Measurements from ENCODE around the gene LSM14B.

LSM14B gene

DNA sequence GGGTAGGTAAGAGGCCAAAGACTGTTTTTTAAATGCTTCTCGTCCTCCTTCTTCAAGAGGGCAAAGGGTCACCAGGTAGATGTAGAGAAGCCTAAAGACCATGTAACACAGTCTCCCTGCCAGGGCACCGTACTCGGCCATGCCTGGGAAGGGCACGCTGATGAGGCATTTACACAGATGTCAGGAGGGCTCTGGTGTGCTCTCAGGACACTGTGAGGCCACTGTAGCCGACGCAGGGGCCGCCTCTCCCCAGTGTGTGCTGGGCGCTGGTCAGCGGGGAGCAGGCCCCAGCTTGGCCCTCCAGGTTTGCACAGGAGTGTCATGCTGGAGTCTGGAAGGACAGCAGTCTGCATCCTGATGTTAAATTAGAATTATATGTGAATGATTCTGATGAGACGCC, 53.4 kb downstream of the LSM14B start:
- no peak for DNase-seq (ENCODE audit: low read depth in 1 of 2, low spot score in 1 of 2)

DNA sequence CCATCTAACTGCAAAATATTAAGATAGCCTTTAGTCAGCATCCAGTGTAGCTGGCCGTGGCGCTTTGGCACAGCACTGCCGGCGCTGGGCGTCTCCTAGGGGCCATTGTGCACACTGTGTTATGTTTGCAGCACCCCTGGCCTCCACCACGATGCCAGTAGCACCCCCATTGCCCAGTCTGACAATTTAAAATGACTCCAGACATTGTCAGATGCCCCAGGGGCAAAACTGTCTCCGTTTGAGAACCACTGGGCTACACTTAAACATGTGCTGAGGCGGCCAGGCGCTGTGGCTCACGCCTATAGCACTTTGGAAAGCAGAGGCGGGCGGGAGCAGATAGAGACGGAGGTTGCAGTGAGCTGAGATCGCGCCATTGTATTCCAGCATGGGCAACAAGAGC, 54.6 kb downstream of the LSM14B start:
- H3K27me3 ChIP-seq (ENCODE audit: insufficient read depth, poor library complexity, severe bottlenecking): no peaks in the 10 kb centered on the region
- H3K4me3 ChIP-seq (replicated peaks; ENCODE audit: insufficient read depth, low read length): no peak overlapping the region
- no peak for DNase-seq (ENCODE audit: low read depth in 1 of 2, low spot score in 1 of 2)
- TF ChIP-seq, protein P1, sequence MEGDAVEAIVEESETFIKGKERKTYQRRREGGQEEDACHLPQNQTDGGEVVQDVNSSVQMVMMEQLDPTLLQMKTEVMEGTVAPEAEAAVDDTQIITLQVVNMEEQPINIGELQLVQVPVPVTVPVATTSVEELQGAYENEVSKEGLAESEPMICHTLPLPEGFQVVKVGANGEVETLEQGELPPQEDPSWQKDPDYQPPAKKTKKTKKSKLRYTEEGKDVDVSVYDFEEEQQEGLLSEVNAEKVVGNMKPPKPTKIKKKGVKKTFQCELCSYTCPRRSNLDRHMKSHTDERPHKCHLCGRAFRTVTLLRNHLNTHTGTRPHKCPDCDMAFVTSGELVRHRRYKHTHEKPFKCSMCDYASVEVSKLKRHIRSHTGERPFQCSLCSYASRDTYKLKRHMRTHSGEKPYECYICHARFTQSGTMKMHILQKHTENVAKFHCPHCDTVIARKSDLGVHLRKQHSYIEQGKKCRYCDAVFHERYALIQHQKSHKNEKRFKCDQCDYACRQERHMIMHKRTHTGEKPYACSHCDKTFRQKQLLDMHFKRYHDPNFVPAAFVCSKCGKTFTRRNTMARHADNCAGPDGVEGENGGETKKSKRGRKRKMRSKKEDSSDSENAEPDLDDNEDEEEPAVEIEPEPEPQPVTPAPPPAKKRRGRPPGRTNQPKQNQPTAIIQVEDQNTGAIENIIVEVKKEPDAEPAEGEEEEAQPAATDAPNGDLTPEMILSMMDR (IDR thresholded peaks at IDR 0.05; ENCODE audit: insufficient read depth, low read length): no peak
- TF ChIP-seq, protein P2, sequence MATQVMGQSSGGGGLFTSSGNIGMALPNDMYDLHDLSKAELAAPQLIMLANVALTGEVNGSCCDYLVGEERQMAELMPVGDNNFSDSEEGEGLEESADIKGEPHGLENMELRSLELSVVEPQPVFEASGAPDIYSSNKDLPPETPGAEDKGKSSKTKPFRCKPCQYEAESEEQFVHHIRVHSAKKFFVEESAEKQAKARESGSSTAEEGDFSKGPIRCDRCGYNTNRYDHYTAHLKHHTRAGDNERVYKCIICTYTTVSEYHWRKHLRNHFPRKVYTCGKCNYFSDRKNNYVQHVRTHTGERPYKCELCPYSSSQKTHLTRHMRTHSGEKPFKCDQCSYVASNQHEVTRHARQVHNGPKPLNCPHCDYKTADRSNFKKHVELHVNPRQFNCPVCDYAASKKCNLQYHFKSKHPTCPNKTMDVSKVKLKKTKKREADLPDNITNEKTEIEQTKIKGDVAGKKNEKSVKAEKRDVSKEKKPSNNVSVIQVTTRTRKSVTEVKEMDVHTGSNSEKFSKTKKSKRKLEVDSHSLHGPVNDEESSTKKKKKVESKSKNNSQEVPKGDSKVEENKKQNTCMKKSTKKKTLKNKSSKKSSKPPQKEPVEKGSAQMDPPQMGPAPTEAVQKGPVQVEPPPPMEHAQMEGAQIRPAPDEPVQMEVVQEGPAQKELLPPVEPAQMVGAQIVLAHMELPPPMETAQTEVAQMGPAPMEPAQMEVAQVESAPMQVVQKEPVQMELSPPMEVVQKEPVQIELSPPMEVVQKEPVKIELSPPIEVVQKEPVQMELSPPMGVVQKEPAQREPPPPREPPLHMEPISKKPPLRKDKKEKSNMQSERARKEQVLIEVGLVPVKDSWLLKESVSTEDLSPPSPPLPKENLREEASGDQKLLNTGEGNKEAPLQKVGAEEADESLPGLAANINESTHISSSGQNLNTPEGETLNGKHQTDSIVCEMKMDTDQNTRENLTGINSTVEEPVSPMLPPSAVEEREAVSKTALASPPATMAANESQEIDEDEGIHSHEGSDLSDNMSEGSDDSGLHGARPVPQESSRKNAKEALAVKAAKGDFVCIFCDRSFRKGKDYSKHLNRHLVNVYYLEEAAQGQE (IDR thresholded peaks at IDR 0.05; ENCODE audit: insufficient replicate concordance, low read depth): no peak
- TF ChIP-seq GABPA (IDR thresholded peaks at IDR 0.05; ENCODE audit: low read depth): no peak
- TF ChIP-seq SPI1 (IDR thresholded peaks at IDR 0.05; ENCODE audit: borderline replicate concordance, low read depth): no peak
- no peak for TF ChIP-seq POLR2AphosphoS5 (IDR thresholded peaks at IDR 0.05; ENCODE audit: low read depth)
- no peak overlapping the region for H3K27ac ChIP-seq (replicated peaks)

More for the DNA sequence above, 53.4 kb downstream of the LSM14B start:
- H3K27ac ChIP-seq (replicated peaks): no peak overlapping the region
- H3K27me3 ChIP-seq (ENCODE audit: insufficient read depth, poor library complexity, severe bottlenecking): no peaks in the 10 kb centered on the region
- TF ChIP-seq, protein P1 (IDR thresholded peaks at IDR 0.05; ENCODE audit: insufficient read depth, low read length): no peak
- H3K4me3 ChIP-seq (replicated peaks; ENCODE audit: insufficient read depth, low read length): no peak overlapping the region

DNA sequence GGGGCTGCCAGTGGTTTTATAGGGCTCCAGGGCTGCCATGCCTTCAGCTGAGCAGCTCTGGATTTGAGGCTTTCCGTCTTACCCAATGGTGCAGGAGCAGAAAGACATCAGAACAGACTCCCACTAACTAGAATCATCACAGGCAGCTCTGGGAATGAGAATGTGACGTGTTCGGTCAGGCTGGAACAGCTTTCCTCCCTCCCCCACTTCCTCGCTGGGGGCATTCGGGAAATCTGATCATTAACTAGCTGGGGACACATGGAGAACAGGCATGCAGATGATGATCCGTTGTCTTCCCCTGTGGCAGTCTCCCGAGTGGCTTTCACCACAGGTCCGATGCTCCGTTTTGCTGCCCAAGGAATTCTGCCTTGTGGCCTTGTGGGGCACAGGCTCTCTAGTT, 55.0 kb downstream of the LSM14B start:
- H3K27ac ChIP-seq (replicated peaks): no peak overlapping the region
- no peak for DNase-seq (ENCODE audit: low read depth in 1 of 2, low spot score in 1 of 2)
- no peak for TF ChIP-seq POLR2AphosphoS5 (IDR thresholded peaks at IDR 0.05; ENCODE audit: low read depth)
- TF ChIP-seq, protein P1 (IDR thresholded peaks at IDR 0.05; ENCODE audit: insufficient read depth, low read length): no peak
- no peak for TF ChIP-seq GABPA (IDR thresholded peaks at IDR 0.05; ENCODE audit: low read depth)
- TF ChIP-seq, protein P2 (IDR thresholded peaks at IDR 0.05; ENCODE audit: insufficient replicate concordance, low read depth): no peak
- TF ChIP-seq SPI1 (IDR thresholded peaks at IDR 0.05; ENCODE audit: borderline replicate concordance, low read depth): no peak
- no peak overlapping the region for H3K4me3 ChIP-seq (replicated peaks; ENCODE audit: insufficient read depth, low read length)
- H3K27me3 ChIP-seq (ENCODE audit: insufficient read depth, poor library complexity, severe bottlenecking): no peaks in the 10 kb centered on the region
